ENCODE results near the gene KRT6A. TPM values are rescaled to one million over a fixed set of nuclear protein-coding genes. Genes with fewer than 3 reads are reported as not detected.

Gene KRT6A
- total RNA-seq, 4 donors from 2014 or later, result not detected

DNA sequence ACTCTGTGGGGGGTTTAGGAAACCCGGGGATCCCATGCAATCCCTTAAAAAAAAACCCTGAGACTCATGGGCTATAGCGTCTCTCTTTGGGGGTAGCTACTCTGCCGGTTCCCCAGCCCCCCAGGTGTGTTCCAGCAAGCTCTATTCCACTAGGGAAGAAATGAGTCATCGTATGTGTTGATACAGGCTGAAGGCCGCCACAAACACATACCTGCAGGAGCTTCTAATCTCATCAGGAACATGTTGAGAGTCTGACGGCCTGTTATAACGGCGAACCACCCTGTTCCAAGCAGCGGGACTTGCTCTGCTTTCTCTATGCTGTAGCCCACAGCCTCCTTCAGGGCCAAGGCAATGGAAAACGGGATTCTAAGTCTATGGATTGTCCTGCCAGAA, 28.1 kb upstream of the KRT6A start:
- DNase-seq, result no peak
- no peak overlapping the region for H3K27ac ChIP-seq
- H3K4me1 ChIP-seq, result no peaks in the 10 kb centered on the region
- H3K27me3 ChIP-seq, result no peaks in the 10 kb centered on the region
- no peak for TF ChIP-seq POLR2A (IDR thresholded peaks at IDR 0.05)
- TF ChIP-seq, protein P1, sequence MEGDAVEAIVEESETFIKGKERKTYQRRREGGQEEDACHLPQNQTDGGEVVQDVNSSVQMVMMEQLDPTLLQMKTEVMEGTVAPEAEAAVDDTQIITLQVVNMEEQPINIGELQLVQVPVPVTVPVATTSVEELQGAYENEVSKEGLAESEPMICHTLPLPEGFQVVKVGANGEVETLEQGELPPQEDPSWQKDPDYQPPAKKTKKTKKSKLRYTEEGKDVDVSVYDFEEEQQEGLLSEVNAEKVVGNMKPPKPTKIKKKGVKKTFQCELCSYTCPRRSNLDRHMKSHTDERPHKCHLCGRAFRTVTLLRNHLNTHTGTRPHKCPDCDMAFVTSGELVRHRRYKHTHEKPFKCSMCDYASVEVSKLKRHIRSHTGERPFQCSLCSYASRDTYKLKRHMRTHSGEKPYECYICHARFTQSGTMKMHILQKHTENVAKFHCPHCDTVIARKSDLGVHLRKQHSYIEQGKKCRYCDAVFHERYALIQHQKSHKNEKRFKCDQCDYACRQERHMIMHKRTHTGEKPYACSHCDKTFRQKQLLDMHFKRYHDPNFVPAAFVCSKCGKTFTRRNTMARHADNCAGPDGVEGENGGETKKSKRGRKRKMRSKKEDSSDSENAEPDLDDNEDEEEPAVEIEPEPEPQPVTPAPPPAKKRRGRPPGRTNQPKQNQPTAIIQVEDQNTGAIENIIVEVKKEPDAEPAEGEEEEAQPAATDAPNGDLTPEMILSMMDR (IDR thresholded peaks at IDR 0.05), result no peak
- no peak for TF ChIP-seq POLR2AphosphoS5 (IDR thresholded peaks at IDR 0.05)
- no peak for TF ChIP-seq EP300 (IDR thresholded peaks at IDR 0.05; ENCODE audit: low read depth)
- in situ Hi-C loops (cut with MboI; ENCODE audit: low pct_ligation_motif_present in 1 of 4, low pct_unique_long_range_greater_than_20kb in 1 of 4, low sequenced_read_pairs in 3 of 4), result no loop called here
- H3K9me3 ChIP-seq, result no peaks in the 10 kb centered on the region
- H3K36me3 ChIP-seq, result no peaks in the 10 kb centered on the region
- WGBS, 2 donors (ENCODE audit: low coverage in 1 of 2), result 61% methylated on average over 10 of the region's 10 CpGs; no CpG with 5 or more reads in 1 of the 2 donors
- intact Hi-C loops (cut with DNase I; ENCODE audit: low total_unique reads), result no loop called here
- no peak overlapping the region for H3K4me3 ChIP-seq

DNA sequence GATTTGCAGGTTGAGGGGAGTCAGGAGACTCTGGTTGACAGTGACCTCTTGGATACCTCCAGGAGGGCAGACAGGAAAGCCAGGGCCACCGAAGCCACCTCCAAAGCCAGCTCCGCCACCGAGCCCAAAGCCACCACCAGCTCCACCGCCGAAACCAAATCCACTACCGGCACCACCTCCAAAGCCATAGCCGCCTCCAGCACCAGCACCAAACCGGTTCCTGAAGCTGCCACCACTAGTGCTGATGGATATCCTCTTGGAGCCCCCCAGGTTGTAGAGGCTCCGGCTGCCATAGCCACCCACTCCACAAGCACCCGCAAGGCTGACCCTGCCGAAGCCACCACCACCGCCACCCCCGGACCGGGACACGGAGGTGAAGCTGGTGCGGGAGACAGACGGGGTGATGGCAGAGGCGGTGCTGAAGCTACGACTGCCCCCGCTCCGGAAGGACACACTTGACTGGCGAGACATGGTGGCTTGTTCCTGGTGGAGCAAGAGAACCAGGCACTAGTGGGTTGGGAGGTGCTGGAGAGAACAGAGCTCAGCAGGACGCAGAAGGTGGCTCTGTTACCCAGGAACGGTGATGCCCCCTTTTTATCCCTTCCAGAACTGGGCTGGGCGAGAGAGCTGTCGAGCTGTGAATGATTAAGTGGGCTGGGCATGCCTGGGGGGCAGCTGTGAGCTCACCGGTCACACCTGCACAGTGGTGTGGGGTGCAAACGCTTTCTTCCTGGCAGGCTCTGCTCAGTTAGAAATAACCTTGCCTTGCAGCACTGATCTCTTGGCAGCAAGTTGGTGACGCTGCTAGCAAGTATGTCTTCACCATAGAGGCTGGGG, 27.0 kb upstream of the KRT6A start, which contains the start of gene KRT5:
TSS of gene KRT5 (minus strand) at position 569 of the 837 bp plus-strand sequence. CDS start at position 471, 98 bp downstream.
- in situ Hi-C loops (cut with MboI; ENCODE audit: low pct_ligation_motif_present in 1 of 4, low pct_unique_long_range_greater_than_20kb in 1 of 4, low sequenced_read_pairs in 3 of 4), result no loop called here
- no peaks in the 10 kb centered on the region for H3K9me3 ChIP-seq
- H3K4me1 ChIP-seq, result no peaks in the 10 kb centered on the region
- no peak within 1 kb of the TSS for H3K4me3 ChIP-seq
- TF ChIP-seq, protein P1 (IDR thresholded peaks at IDR 0.05), result no peak
- no peak for TF ChIP-seq EP300 (IDR thresholded peaks at IDR 0.05; ENCODE audit: low read depth)
- no peak for TF ChIP-seq POLR2A (IDR thresholded peaks at IDR 0.05)
- TF ChIP-seq POLR2AphosphoS5 (IDR thresholded peaks at IDR 0.05), result no peak
- H3K27me3 ChIP-seq, result no peaks in the 10 kb centered on the region
- intact Hi-C loops (cut with DNase I; ENCODE audit: low total_unique reads), result loop anchor here (10.0 kb wide), 1 partner anchor 145 kb away; no protein-coding TSS in a partner anchor
- DNase-seq, result no peak
- no peak within 1 kb of the TSS for H3K27ac ChIP-seq
- no peaks in the 10 kb centered on the region for H3K36me3 ChIP-seq
- 90% methylated on average over 29 of the region's 29 CpGs; no CpG with 5 or more reads in 1 of the 2 donors for WGBS, 2 donors (ENCODE audit: low coverage in 1 of 2)

DNA sequence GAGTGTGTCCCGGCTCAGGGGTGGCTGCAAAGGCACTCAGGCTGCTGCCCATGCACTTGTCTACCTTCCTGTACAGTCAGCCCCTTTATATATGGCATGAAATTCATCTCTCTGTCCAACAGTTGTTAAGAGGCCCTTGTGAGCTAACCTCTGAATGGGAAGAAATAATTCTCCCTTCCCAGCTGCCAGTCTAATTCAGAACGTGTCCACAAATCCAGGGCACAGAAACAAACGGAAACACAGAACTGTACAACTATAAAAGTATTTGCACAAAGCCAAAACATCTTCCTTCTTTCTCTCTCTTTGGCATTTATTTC, 26.3 kb upstream of the KRT6A start:
- Histone ChIP-seq H3K9me3 (no peaks in the 10 kb centered on the region), H3K27me3 (no peaks in the 10 kb centered on the region), H3K36me3 (no peaks in the 10 kb centered on the region), H3K27ac (no peak overlapping the region), H3K4me1 (no peaks in the 10 kb centered on the region), H3K4me3 (no peak overlapping the region)
- in situ Hi-C loops (cut with MboI; ENCODE audit: low pct_ligation_motif_present in 1 of 4, low pct_unique_long_range_greater_than_20kb in 1 of 4, low sequenced_read_pairs in 3 of 4) (no loop called here), intact Hi-C loops (cut with DNase I; ENCODE audit: low total_unique reads) (loop anchor here (10.0 kb wide), 1 partner anchor 145 kb away; no protein-coding TSS in a partner anchor)
- WGBS, 2 donors (ENCODE audit: low coverage in 1 of 2), result 51 to 74% methylated on average over 3 of the region's 3 CpGs
- no peak for TF ChIP-seq POLR2A (IDR thresholded peaks at IDR 0.05)
- no peak for DNase-seq

DNA sequence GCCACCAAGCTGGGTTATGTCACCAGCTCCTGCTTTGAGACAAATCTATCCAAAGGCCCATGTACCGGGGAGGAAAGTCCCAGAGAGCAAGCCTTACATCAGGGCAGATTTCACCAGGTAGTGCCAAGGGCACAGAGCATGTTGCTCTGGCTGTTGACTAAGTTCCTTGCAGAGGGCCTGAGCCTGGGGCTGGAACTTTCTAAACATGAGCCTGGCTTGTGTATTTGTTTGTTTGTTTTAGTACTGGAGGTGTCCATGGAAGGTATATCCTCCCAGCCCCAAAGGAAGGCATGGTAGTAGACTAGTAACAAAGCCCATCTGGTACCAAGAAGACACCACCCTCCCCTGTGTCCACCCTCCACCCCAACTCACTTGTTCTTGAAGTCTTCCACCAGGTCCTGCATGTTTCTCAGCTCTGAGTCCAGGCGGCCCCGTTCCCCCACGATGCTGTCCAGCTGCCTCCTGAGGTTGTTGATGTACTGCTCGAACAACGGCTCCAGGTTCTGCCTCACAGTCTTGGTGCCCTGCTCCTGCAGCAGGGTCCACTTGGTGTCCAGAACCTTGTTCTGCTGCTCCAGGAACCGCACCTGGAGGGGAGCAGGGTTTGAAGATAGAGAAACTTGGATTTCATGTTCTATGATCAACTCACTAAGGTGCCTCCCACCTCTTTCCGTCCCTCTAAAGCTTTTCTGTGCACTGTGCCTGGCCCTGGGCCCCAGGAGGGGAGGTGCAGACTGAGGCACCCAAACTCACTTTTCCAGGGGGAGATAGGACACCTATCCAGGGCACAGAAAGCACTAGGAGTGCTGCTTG, 25.7 kb upstream of the KRT6A start:
- WGBS, 2 donors (ENCODE audit: low coverage in 1 of 2), result 75 to 87% methylated on average over 2 to 8 of the region's 8 CpGs
- no peak for DNase-seq
- no peaks in the 10 kb centered on the region for H3K4me1 ChIP-seq
- H3K4me3 ChIP-seq, result no peak overlapping the region
- in situ Hi-C loops (cut with MboI; ENCODE audit: low pct_ligation_motif_present in 1 of 4, low pct_unique_long_range_greater_than_20kb in 1 of 4, low sequenced_read_pairs in 3 of 4) (no loop called here), intact Hi-C loops (cut with DNase I; ENCODE audit: low total_unique reads) (loop anchor here (10.0 kb wide), 1 partner anchor 144 kb away; no protein-coding TSS in a partner anchor)
- no peaks in the 10 kb centered on the region for H3K9me3 ChIP-seq
- no peaks in the 10 kb centered on the region for H3K27me3 ChIP-seq
- no peak for TF ChIP-seq POLR2AphosphoS5 (IDR thresholded peaks at IDR 0.05)
- no peak for TF ChIP-seq POLR2A (IDR thresholded peaks at IDR 0.05)
- TF ChIP-seq, protein P1 (IDR thresholded peaks at IDR 0.05), result no peak
- no peak for TF ChIP-seq EP300 (IDR thresholded peaks at IDR 0.05; ENCODE audit: low read depth)
- H3K27ac ChIP-seq, result no peak overlapping the region
- no peaks in the 10 kb centered on the region for H3K36me3 ChIP-seq

Measured in transverse colon (tissue), 4 donors.